WTC11 (cell line): ENCODE results near the gene CRIP1. TPM values are rescaled to one million over a fixed set of nuclear protein-coding genes. Genes with fewer than 3 reads are reported as not detected.

ENCODE experiments used
- ATAC-seq: fragments of 200-7000 bp; cut with Tn5 transposase; 2 replicates; pipeline ENCODE4 v1.10.0; 2021; ENCODE audit warnings: mild to moderate bottlenecking, moderate library complexity
- CTCF ChIA-PET: fragments of 300-600 bp; sonication (Branson Sonifier 250); formaldehyde crosslinking; loops from one replicate; lab custom pipeline; 2021; ENCODE audit warnings: antibody characterized with exemption; lab: Charles Lee
- POLR2A ChIA-PET: fragments of 350-600 bp; sonication (Branson Sonifier 250); formaldehyde crosslinking; loops from one replicate; lab custom pipeline; 2021; ENCODE audit warnings: antibody characterized with exemption; lab: Charles Lee
- DNase-seq: peaks from one replicate; pipeline ENCODE4 v3.0.0; 2021; ENCODE audit warnings: low spot score
- H3K27ac Mint-ChIP-seq: 2 replicates; pipeline ENCODE4 v1.8.0; 2021; ENCODE audit warnings: mixed read lengths
- H3K27me3 Mint-ChIP-seq: 2 replicates; pipeline ENCODE4 v1.8.0; 2021; ENCODE audit warnings: low read depth, mild to moderate bottlenecking, moderate library complexity, mixed read lengths
- H3K36me3 Mint-ChIP-seq: 2 replicates; pipeline ENCODE4 v1.8.0; 2021; ENCODE audit warnings: mixed read lengths
- H3K4me1 Mint-ChIP-seq: 2 replicates; pipeline ENCODE4 v1.8.0; 2022; ENCODE audit warnings: mixed read lengths
- H3K4me3 Mint-ChIP-seq: 2 replicates; pipeline ENCODE4 v1.8.0; 2021; ENCODE audit warnings: mild to moderate bottlenecking, moderate library complexity, mixed read lengths
- H3K9me3 Mint-ChIP-seq: 2 replicates; pipeline ENCODE4 v1.8.0; 2021; ENCODE audit warnings: mixed read lengths
- CREB1 ChIP-seq: sonication (generic); formaldehyde crosslinking; IDR thresholded peaks from 2 replicates; pipeline ENCODE4 v1.8.0; 2023; ENCODE audit warnings: mild to moderate bottlenecking, missing genetic modification reagents
- EMX1 ChIP-seq: fragments of 250-450 bp; sonication (Bioruptor Pico); IDR thresholded peaks from 2 replicates; pipeline ENCODE4 v1.8.0; 2021; ENCODE audit warnings: mild to moderate bottlenecking
- ETV6 ChIP-seq: sonication (generic); formaldehyde crosslinking; IDR thresholded peaks from 2 replicates; pipeline ENCODE4 v1.8.1; 2022; ENCODE audit warnings: mild to moderate bottlenecking, missing genetic modification reagents
- FOXP1 ChIP-seq: sonication (generic); formaldehyde crosslinking; IDR thresholded peaks from 2 replicates; pipeline ENCODE4 v1.8.0; 2022; ENCODE audit warnings: missing genetic modification reagents, mild to moderate bottlenecking, moderate library complexity, borderline replicate concordance
- FOXP4 ChIP-seq: sonication (generic); formaldehyde crosslinking; IDR thresholded peaks from 2 replicates; pipeline ENCODE4 v1.8.0; 2022; ENCODE audit warnings: mild to moderate bottlenecking, missing genetic modification reagents
- HMGXB4 ChIP-seq: sonication (generic); formaldehyde crosslinking; IDR thresholded peaks from 2 replicates; pipeline ENCODE4 v1.8.1; 2023; ENCODE audit warnings: mild to moderate bottlenecking, moderate library complexity, missing genetic modification reagents
- IRF1 ChIP-seq: sonication (generic); formaldehyde crosslinking; IDR thresholded peaks from 2 replicates; pipeline ENCODE4 v1.8.0; 2023; ENCODE audit warnings: missing genetic modification reagents
- JUN ChIP-seq: sonication (generic); formaldehyde crosslinking; IDR thresholded peaks from 2 replicates; pipeline ENCODE4 v1.8.0; 2023; ENCODE audit warnings: mild to moderate bottlenecking, missing genetic modification reagents
- MAX ChIP-seq: sonication (generic); formaldehyde crosslinking; IDR thresholded peaks from 2 replicates; pipeline ENCODE4 v1.8.0; 2022; ENCODE audit warnings: mild to moderate bottlenecking, missing genetic modification reagents
- MXD4 ChIP-seq: fragments of 250-450 bp; sonication (Bioruptor Pico); IDR thresholded peaks from 2 replicates; pipeline ENCODE4 v1.8.0; 2021; ENCODE audit warnings: mild to moderate bottlenecking, moderate library complexity, borderline replicate concordance
- OVOL2 ChIP-seq: fragments of 250-450 bp; sonication (Bioruptor Pico); IDR thresholded peaks from 2 replicates; pipeline ENCODE4 v1.9.0; 2021; ENCODE audit warnings: mild to moderate bottlenecking, borderline replicate concordance
- PRDM15 ChIP-seq: sonication (generic); formaldehyde crosslinking; IDR thresholded peaks from 2 replicates; pipeline ENCODE4 v1.8.0; 2022; ENCODE audit warnings: missing genetic modification reagents
- RELA ChIP-seq: sonication (generic); formaldehyde crosslinking; IDR thresholded peaks from 2 replicates; pipeline ENCODE4 v1.8.1; 2022; ENCODE audit warnings: missing genetic modification reagents, mild to moderate bottlenecking, borderline replicate concordance
- RORB ChIP-seq: fragments of 250-450 bp; sonication (Bioruptor Pico); IDR thresholded peaks from 2 replicates; pipeline ENCODE4 v1.9.0; 2021; ENCODE audit warnings: mild to moderate bottlenecking
- SMAD3 ChIP-seq: sonication (generic); formaldehyde crosslinking; IDR thresholded peaks from 2 replicates; pipeline ENCODE4 v1.8.0; 2022; ENCODE audit warnings: missing genetic modification reagents, mild to moderate bottlenecking, borderline replicate concordance
- SMAD4 ChIP-seq: sonication (generic); formaldehyde crosslinking; IDR thresholded peaks from 2 replicates; pipeline ENCODE4 v1.8.0; 2022; ENCODE audit warnings: mild to moderate bottlenecking, missing genetic modification reagents
- USF2 ChIP-seq: sonication (generic); formaldehyde crosslinking; IDR thresholded peaks from 2 replicates; pipeline ENCODE4 v1.8.1; 2023; ENCODE audit warnings: mild to moderate bottlenecking, missing genetic modification reagents, moderate library complexity
- ZNF263 ChIP-seq: sonication (generic); formaldehyde crosslinking; IDR thresholded peaks from 2 replicates; pipeline ENCODE4 v1.8.1; 2022; ENCODE audit warnings: low read depth, mild to moderate bottlenecking, moderate library complexity, missing genetic modification reagents
- ZNF425 ChIP-seq: fragments of 250-450 bp; sonication (Bioruptor Pico); conservative IDR thresholded peaks from 2 replicates; pipeline ENCODE4 v1.9.0; 2021; ENCODE audit warnings: mild to moderate bottlenecking
- total RNA-seq: library from RNA; stranded (reverse); gene quantifications from 3 replicates; pipeline ENCODE4 v1.2.3, GENCODE V29; 2021

The CRIP1 gene
- total RNA-seq, 1 experiment from 2014 or later = 9.0 TPM

- CTCF ChIA-PET = interaction anchor here (1.3 to 5.1 kb wide), 2 partner anchors 9 to 14 kb away, joined by 3 to 116 read pairs; no protein-coding TSS in a partner anchor
- Mint-ChIP-seq H3K27ac (no peak overlapping the region), H3K27me3 (peaks cover 86% of the 10 kb centered on the region), H3K9me3 (no peaks in the 10 kb centered on the region), H3K4me1 (peaks cover 18% of the 10 kb centered on the region), H3K4me3 (no peak overlapping the region), H3K36me3 (no peaks in the 10 kb centered on the region)
- TF ChIP-seq USF2 (CRISPR knock-in tag) (no peak), ZNF263 (no peak), ZNF425 (CRISPR knock-in tag) (no peak), RELA (CRISPR knock-in tag) (no peak), RORB (CRISPR knock-in tag) (no peak), FOXP1 (no peak), JUN (CRISPR knock-in tag) (no peak), OVOL2 (CRISPR knock-in tag) (no peak), MXD4 (no peak), EMX1 (CRISPR knock-in tag) (no peak)
- DNase-seq (no peak), ATAC-seq (no peak)
- POLR2A ChIA-PET = no interaction called here
Observed at GRCh38 chr14:105484069-105484996, 2.4 kb upstream of the CRIP1 start.

- CTCF ChIA-PET = interaction anchor here (1.3 to 5.1 kb wide), 2 partner anchors 9 to 14 kb away, joined by 3 to 116 read pairs; no protein-coding TSS in a partner anchor
- no peak overlapping the region for H3K4me3 Mint-ChIP-seq
- no peaks in the 10 kb centered on the region for H3K36me3 Mint-ChIP-seq
- DNase-seq (no peak), ATAC-seq (no peak)
- no peaks in the 10 kb centered on the region for H3K9me3 Mint-ChIP-seq
- H3K4me1 Mint-ChIP-seq = peaks cover 18% of the 10 kb centered on the region
- TF ChIP-seq MXD4 = no peak
- no peak for TF ChIP-seq RORB (CRISPR knock-in tag)
- TF ChIP-seq SMAD4 = no peak
- no peak for TF ChIP-seq PRDM15 (CRISPR knock-in tag)
- TF ChIP-seq SMAD3 (CRISPR knock-in tag) = no peak
- TF ChIP-seq CREB1 = no peak
- TF ChIP-seq EMX1 (CRISPR knock-in tag) = no peak
- H3K27ac Mint-ChIP-seq = no peak overlapping the region
- peaks cover 86% of the 10 kb centered on the region for H3K27me3 Mint-ChIP-seq
- POLR2A ChIA-PET = no interaction called here
Observed at GRCh38 chr14:105484997-105485393, 1.7 kb upstream of the CRIP1 start.

GRCh38 chr14:105485739-105486162 lies 935 bp upstream of the CRIP1 start:
- peak overlapping the region; percentile 43 for H3K4me3 Mint-ChIP-seq
- ChIA-PET POLR2A (no interaction called here), CTCF (interaction anchor here (0.5 to 1.9 kb wide), 14 partner anchors 9 to 415 kb away, joined by 3 to 14 read pairs (median 4); partner anchors contain the start of gene BTBD6)
- no peaks in the 10 kb centered on the region for H3K36me3 Mint-ChIP-seq
- H3K4me1 Mint-ChIP-seq = peaks cover 16% of the 10 kb centered on the region
- peak; percentile 30 for ATAC-seq
- peaks cover 78% of the 10 kb centered on the region for H3K27me3 Mint-ChIP-seq
- no peak overlapping the region for H3K27ac Mint-ChIP-seq
- peak; percentile 78 for DNase-seq
- H3K9me3 Mint-ChIP-seq = no peaks in the 10 kb centered on the region
- TF ChIP-seq IRF1 (CRISPR knock-in tag) (0 out of 2 replicates have a peak, but pooled peaks have one; percentile 30), ETV6 (peak; percentile 54; the same call in 1 of the 2 replicates), HMGXB4 (CRISPR knock-in tag) (peak; percentile 46; the same call in 1 of the 2 replicates), MAX (peak; percentile 67; the same call in 1 of the 2 replicates), FOXP4 (CRISPR knock-in tag) (0 out of 2 replicates have a peak, but pooled peaks have one; percentile 25), RELA (CRISPR knock-in tag) (no peak)
